ENCODE results near the gene ALAS2.
"Not testable (repeated sequence)": the region's sequence is repeated elsewhere in the genome, so short reads cannot be mapped to it uniquely, and the experiment has no call there.

The ALAS2 gene, protein sequence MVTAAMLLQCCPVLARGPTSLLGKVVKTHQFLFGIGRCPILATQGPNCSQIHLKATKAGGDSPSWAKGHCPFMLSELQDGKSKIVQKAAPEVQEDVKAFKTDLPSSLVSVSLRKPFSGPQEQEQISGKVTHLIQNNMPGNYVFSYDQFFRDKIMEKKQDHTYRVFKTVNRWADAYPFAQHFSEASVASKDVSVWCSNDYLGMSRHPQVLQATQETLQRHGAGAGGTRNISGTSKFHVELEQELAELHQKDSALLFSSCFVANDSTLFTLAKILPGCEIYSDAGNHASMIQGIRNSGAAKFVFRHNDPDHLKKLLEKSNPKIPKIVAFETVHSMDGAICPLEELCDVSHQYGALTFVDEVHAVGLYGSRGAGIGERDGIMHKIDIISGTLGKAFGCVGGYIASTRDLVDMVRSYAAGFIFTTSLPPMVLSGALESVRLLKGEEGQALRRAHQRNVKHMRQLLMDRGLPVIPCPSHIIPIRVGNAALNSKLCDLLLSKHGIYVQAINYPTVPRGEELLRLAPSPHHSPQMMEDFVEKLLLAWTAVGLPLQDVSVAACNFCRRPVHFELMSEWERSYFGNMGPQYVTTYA

DNA sequence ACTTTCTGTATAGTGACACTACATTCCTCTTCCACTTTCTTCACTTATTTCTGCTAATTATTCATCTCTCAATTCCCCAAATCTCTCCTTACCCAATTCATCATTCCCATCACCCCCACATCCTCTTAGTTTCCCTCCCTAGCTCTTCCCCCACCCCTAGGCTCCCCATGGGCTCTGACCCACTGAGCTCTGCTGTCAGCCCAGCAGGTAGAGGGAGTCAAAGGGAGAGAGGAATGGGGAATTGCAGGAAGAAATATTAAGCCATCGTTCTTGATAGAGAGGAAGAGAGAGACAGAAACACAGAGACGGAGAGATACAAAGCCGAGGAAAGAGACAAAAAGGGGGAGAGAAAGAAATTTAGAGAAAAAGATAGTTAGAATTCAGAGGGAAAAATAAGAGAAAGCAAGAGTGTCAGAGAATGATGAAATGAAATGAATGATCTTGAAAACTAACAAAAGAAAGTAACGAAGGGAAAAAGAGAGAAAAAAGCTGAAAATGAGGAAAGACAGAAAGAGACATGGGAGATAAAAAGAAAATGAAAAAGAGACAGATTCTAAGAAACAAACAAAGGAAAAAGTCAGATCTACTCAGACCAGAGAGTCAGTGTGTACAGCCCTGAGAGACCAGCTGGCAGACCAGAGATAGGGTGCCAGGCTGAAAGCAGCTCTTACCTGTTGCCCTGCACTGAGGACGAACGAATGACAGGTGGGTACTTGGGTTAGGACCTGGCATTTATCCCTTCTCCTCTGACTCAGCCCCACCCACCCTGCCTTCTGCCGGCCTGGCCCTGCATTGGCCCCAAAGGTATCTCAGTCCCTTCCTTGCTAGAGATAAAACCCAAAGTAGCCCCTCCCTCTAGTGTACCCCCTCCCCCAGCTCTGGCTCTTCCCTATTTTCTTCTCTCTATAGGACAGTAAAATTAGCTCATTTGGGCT, at the start of gene ALAS2:
Gene ALAS2, minus strand, starts transcription at position 707 of the 935 bp plus-strand sequence. CDS start 4,977 bp downstream, outside the sequence.
- no peak for DNase-seq (ENCODE audit: low spot score)

DNA sequence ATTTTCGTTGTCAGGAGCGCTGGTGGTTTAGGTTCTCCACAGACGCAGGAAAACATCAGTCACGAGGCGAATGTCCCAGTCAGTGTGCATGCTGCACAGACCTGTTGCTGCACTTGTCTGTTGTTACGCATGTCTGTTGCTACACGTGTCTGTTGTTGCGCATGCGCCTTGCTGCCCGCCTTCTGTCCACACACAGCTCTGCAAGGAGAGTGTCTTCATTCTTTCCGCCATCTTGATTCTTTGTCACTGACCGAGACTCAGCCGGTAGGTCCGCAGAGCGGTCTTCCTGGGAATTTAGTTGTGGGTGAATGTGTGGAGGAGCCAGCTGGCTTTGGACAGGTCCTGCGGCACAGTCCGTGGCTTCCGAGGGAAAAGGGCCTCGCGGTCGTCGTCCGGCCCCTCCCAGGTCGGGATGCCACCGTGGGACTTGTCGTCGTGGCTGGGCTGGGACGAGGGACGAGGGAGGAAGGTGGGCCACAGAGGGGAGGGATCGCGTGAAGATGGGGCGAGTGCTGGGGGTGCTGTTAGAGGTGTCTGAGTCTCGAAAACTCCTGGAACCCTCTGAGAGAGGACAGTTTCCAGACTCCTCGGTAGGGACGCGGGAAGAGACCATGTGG, 44.2 kb upstream of the ALAS2 start, which contains the start of gene PAGE2B:
Gene PAGE2B, plus strand, starts transcription at position 180 of the 617 bp plus-strand sequence. CDS start 1,012 bp downstream, outside the sequence.
- no peak for DNase-seq (ENCODE audit: low spot score)

DNA sequence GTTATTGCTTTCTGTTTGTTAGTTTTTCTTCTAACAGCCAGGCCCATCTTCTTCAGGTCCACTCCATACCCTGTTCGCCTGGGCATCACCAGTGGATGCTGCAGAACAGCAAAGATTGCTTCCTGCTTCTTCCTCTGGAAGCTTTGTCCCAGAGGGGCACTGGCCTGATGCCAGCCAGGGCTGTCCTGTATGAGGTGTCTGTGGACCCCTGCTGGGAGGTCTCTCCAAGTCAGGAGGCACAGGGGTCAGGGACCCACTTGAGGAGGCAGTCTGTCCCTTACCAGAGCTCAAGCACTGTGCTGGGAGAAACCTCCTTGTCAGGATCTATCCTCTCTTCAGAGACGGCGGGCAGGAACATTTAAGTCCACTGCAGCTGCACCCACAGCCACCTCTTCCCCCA, 41.5 kb upstream of the ALAS2 start:
- DNase-seq (ENCODE audit: low spot score): no peak

DNA sequence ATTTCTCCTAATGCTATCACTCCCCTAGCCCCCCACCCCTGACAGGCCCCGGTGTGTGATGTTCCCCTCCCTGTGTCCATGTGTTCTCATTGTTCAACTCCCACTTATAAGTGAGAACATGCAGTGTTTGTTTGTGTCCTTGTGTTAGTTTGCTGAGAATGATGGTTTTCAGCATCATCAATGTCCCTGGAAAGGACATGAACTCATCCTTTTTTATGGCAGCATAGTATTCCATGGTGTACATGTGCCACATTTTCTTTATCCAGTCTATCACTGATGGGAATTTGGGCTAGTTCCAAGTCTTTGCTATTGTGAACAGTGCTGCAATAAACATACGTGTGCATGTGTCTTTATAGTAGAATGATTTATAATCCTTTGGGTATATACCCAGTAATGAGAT, 36.4 kb upstream of the ALAS2 start:
- DNase-seq (ENCODE audit: low spot score): not testable (repeated sequence)

DNA sequence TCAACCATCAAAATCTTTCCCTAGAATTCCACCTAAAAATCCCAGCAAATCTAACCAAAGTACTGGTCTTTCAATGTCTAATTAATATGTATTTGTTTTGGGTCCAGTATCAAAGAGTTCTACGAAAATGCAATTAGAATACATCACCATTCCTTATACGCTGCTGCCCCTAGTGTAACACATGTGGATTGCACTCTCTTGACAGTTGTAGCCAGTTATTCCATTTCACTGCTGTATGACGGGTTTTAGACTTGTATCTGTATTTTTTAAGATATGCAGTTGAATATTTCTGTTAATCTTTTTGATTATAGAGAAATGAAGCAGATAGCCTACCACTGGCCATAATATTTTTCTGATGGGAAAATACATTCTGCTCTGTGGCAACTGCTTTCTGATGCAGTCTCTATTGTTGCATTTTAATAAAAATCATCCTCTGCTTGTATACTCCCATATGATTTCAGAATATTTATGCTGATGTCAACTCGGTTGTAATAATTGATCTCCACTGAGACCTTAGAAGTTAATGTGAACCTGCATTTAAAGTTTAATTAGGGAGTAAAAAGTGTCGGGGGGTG, 27.0 kb upstream of the ALAS2 start:
- peak; percentile 22 for DNase-seq (ENCODE audit: low spot score)

DNA sequence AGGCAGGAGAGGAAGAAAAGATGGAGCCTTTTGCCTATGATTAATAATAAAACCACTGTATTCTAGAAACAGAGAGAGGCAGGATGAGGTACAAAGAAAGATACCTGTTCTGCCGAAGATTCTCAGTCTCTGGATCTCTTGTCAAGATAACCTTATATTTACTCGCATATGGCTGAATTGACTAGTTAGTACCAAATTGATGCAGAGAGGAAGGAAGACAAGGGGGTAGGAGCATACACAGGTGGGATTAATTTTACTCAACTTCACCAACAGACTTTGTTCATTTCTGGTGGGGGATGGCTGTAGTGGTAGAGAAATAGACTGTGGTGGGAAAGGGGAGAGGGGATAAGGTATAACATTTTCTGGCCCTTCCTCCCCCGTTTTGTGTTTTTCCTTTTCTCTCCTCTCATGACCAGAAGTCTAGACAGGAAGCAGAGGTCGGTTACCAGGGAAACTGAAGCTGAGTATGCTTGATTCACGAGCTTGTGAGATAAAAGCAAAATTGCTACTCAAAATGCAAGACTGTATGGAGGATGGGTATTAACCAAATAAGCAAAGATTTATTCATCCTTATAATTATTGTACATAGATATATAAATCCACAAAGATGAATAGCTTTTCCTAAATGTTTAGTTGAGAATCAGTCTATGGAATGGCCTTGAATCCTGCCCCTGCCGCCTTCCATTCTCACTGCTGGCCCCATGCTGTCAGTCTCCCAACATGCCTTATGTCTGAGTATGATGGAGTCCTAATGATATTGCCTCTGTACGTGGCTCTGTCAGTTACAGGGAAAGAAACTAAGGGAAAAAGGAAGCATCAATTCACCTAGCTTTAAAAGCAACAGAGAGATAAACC, 26.3 kb upstream of the ALAS2 start:
- DNase-seq (ENCODE audit: low spot score): no peak

DNA sequence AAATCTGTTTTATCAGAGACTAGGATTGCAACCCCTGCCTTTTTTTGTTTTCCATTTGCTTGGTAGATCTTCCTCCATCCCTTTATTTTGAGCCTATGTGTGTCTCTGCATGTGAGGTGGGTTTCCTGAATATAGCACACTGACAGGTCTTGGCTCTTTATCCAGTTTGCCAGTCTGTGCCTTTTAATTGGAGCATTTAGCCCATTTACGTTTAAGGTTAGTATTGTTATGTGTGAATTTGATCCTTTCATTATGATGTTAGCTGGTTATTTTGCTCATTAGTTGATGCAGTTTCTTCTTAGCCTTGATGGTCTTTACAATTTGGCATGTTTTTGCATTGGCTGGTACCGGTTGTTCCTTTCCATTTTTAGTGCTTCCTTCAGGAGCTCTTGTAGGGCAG, 19.8 kb upstream of the ALAS2 start:
- not testable (repeated sequence) for DNase-seq (ENCODE audit: low spot score)

DNA sequence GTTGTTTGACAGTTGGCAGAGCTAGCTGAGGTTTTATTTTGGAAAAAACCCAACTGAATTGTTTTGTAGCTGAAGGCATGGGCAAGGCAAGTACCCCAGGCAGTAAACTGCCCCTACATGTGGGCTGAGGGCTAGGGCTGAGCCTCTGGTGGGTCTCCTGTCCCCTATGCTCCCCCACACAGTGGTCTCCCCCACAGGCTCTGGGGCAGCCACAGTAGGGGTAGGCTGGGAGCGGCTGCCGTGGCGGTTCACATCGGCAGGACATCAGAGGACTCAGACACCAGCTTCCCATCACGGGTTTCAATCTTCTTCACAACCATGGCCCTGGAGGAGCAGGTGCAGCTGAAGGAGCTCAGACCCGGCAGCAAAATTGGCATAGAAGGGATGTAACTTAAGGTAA, 10.7 kb upstream of the ALAS2 start:
- no peak for DNase-seq (ENCODE audit: low spot score)

DNA sequence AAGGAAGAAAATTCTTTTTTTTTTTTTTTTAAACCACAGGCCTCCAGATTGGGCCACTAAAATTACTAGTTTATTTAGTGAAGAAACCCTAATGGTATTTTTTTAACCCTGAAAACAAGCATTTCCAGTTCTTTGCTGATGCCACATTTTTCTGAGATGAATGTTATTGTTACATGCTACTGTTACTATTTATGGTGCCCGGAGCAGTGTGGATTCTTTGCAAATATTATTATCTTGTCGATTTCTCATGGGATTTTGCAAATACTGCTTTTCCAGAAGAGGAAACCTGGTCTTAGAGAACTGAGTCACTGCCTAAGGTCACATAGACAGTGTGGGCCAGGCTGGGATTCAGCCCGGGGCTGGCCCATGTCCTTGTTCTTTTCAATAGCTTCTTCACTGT, 8.7 kb upstream of the ALAS2 start:
- DNase-seq (ENCODE audit: low spot score): no peak

DNA sequence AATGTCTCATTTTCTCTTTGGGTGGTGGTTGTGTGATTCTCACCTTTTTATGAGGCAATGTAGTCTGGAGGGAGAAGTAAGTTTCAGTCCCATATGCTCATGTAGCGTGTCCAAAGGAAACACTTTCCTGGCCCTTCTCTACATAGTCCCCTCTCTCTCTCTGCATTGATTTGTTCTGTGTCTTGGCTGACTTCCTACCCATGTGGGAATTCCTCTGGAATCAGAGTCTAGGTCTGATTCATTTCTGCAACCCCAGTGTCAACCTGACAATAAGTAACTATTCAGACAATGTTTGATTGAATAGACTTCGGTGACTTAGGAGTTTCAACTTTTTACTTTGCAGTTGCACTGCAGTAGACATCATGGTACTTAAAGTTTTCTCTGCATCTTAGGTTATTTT, 2.7 kb upstream of the ALAS2 start:
- DNase-seq (ENCODE audit: low spot score): no peak

DNA sequence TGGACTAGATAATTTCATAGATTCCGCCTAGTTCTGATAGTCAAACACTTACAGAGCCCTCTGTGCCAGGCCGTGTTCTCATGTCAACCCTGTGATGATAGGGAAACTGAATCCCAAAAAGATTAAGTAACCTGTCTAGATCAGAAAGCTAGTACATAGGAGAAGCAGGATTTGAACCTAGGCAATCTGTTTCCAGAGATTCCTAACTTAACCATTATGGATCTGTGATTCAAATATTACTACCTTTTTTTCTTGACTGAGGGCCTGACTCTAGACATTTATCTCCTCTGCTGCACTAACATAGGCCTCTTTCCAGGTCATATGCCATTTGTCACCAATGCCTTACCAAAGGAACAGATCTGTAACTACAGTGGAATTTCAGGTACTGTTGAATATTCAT, 1.5 kb downstream of the ALAS2 start:
- DNase-seq (ENCODE audit: low spot score): no peak

DNA sequence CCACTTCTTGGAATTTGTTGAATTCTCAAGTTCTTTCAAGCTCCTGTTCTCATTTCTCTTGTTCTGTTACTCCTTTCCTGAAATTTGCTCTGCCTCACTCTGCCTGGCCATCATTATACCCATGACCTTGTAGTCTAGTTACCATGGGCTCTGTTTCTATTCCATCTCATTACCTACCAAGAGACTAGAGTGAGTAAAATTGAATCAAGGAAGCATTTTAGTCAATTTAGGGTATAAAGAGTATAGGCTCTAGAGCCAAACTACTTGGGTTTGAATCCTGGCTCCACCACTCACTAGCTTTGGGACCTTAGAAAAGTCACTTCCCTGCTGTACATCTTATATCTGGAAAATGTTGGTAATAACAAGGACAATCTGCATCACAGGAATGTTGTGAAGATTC, 2.2 kb downstream of the ALAS2 start:
- DNase-seq (ENCODE audit: low spot score): no peak

DNA sequence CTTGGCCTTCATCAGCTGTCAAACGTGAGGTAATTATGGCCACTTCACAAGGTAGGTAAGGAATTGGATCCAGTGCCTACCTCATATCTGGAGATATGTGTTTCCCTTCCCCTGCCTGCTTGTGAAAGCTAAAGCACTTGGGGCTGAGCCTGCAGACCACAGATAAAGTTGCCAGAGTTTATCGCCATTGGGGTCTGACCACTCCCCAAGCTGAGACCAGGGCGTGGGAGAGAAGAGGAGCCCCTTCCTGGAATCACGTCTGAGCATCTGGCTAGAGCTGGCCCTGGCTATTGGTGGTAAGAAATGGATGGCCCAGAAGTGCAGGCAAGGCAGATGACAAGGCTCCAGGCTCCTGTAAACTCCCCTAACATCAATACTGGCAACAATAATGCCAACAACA, 2.7 kb downstream of the ALAS2 start:
- no peak for DNase-seq (ENCODE audit: low spot score)

DNA sequence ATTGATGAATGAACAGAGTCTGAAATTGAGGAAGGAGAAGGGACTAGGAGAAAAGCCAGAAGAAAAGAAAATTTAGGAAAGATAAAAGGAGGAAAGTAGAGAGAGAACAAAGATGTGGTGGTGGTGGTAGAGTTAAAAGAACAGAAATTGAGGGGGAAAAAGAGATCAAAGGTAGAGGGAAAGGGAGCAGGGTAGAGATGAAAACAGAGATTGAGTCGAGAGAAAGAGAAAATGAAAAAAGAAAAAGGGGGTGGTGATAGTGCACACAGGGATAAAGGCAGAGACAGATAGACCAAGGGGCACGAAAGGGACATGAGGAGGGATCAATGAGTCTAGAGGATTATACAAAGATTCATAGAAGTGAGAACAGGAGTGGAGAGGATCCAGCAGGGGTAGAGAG, 3.9 kb downstream of the ALAS2 start:
- no peak for DNase-seq (ENCODE audit: low spot score)

DNA sequence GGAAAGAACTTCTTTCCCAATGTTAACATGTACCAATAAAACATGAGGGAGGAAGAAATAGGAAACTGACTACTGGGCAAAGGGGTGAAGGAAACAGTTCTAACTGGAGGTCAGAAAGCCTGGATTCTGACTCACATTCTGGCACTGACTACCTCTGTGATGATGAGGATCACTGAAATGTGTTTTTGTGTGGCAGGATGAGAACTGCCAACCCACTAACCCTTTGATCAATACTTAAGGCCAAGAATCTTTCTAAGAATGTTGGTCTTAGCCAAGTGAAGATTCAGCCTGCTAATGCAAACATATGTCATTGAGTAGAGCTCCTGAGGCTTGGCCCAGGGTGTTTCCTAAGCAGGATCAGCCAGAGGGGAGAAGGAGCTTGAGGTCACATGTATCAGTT, 4.6 kb downstream of the ALAS2 start:
- DNase-seq (ENCODE audit: low spot score): no peak

DNA sequence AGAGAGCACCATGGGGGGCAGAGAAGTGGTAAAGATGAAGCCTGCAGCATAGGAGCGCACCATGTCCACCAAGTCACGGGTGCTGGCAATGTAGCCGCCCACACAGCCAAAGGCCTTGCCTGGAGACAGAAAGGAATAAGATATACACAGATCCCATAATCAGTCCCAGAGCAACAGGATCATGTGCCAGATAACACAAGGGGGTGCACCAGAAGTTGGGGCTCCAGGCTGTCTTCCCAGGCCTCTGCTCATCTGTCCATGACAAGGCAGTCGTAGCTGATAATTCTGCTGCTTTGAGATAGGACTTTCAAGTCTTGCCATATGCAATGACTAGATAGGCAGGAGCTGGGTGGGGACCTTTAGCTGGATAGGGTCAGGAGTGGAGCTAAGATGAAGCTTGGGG, 15.9 kb downstream of the ALAS2 start:
- DNase-seq (ENCODE audit: low spot score): no peak

DNA sequence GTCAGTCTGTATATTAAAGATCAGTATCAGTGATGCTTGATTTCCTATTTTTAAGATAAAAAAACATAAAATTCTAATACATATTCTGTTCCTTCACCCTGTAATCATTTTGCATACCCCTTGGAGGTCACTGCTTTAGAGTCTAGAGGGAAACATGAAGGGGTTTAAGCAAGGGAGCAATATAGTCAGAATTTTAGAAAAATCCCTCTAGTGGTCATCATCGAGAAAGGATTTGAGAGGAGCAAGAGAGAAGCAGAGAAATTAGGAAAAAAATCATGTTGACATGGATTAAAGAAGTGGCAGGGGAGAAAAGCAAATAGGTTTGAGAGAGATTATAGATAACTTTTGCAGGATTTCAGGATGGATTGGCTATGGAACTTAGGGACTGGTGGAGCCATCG, 19.5 kb downstream of the ALAS2 start:
- no peak for DNase-seq (ENCODE audit: low spot score)

DNA sequence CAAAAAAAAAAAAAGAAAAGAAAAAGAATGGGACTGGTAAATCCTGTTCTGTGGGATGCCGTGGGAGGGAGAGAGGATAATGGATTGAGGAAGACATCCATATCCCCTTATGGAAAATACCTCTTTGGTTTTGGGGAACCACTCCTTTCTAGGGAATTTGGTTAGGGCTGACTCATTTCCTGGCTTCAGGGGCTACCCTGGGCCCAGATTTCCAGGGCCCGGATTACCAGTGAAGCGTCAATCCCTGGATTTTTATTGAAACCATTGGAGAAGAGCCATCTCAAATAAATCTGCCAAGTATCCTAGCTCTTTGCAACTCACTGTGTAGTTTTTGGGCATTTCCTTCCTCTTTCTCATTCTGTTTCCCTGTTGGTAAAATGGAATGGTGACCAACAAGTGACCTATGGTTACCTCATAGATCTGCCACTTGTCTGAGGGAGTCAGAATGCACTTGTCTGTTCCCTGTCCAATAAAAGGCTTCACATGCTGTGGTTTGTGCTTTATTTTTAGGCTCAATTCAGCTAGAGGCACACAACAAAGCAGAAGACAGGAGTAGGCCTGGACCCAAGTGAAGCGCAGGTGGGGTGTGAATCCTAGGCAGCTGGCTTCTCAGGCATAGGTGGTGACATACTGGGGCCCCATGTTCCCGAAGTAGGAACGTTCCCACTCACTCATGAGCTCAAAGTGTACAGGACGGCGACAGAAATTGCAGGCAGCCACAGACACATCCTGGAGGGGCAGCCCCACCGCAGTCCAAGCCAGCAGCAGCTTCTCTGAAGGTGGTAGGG, 22.0 kb downstream of the ALAS2 start:
- peak; percentile 31 for DNase-seq (ENCODE audit: low spot score)

DNA sequence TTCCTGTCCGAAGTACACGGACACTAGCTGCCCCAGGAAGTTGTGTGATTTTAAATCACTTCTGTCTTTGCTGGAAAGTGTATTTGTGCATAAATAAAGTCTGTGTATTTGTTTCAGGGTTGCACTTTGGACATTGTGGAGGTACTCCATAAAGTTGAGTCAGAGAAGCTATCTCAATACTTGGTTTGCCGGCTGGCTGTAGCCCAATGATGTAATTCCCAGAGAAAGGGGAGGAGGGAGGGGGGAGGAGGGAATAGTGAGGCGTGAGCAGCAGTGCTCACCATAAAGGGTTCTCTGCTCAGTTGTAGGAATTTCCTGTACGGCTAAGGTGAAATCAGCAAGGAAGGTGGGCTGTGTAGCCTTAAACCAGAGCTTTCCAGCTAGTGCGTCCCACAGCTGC, 23.1 kb downstream of the ALAS2 start:
- peak; percentile 49 for DNase-seq (ENCODE audit: low spot score)

Data from LoVo (cell line).